Mesenchymal stem cell (in vitro differentiated cells and primary cell): Measurements from ENCODE around the gene ATR.
"Not testable (repeated sequence)": the region's sequence is repeated elsewhere in the genome, so short reads cannot be mapped to it uniquely, and the experiment has no call there.

ENCODE experiments used
- DNase-seq: peaks from one replicate; pipeline ENCODE4 v3.0.0-alpha.2; 2013
- H2AFZ ChIP-seq: one replicate; pipeline ENCODE4 v1.6.1; 2013; ENCODE audit warnings: low read depth, mild to moderate bottlenecking, control low read depth, inconsistent platforms, low read length, moderate library complexity
- H2AK5ac ChIP-seq: 2 replicates; pipeline ENCODE4 v1.6.1; 2013; ENCODE audit warnings: low read length, moderate library complexity, mild to moderate bottlenecking, inconsistent platforms; ENCODE audit not compliant: severe bottlenecking
- H2BK120ac ChIP-seq: one replicate; pipeline ENCODE4 v1.6.1; 2013; ENCODE audit warnings: low read depth, mild to moderate bottlenecking, inconsistent platforms, low read length, moderate library complexity
- H2BK12ac ChIP-seq, 2 experiments: one replicate each; pipeline ENCODE4 v1.6.1; 2013; ENCODE audit warnings: inconsistent platforms in 2 of 2, low read length in 2 of 2, mild to moderate bottlenecking in 2 of 2, moderate library complexity in 2 of 2, control low read depth in 1 of 2
- H2BK15ac ChIP-seq: one replicate; pipeline ENCODE4 v1.6.1; 2013; ENCODE audit warnings: mild to moderate bottlenecking, low read depth, inconsistent platforms; ENCODE audit not compliant: poor library complexity, severe bottlenecking
- H2BK5ac ChIP-seq: 2 replicates; pipeline ENCODE4 v1.6.1; 2013; ENCODE audit warnings: low read depth, mild to moderate bottlenecking, low read length, control low read depth, inconsistent platforms; ENCODE audit not compliant: poor library complexity, severe bottlenecking
- H3K14ac ChIP-seq, 2 experiments: one replicate each; pipeline ENCODE4 v1.6.1; 2013; ENCODE audit warnings: inconsistent platforms in 2 of 2, low read length in 2 of 2, control low read depth in 1 of 2, mild to moderate bottlenecking in 1 of 2, moderate library complexity in 1 of 2
- H3K18ac ChIP-seq, 2 experiments: one replicate each; pipeline ENCODE4 v1.6.1; 2013; ENCODE audit warnings: inconsistent platforms in 2 of 2, low read length in 2 of 2, control low read depth in 1 of 2, low read depth in 1 of 2, mild to moderate bottlenecking in 1 of 2
- H3K23ac ChIP-seq, 2 experiments: one replicate each; pipeline ENCODE4 v1.6.1; 2013; ENCODE audit warnings: inconsistent platforms in 2 of 2, low read length in 2 of 2, mild to moderate bottlenecking in 2 of 2, moderate library complexity in 2 of 2, control low read depth in 1 of 2
- H3K27ac ChIP-seq: 2 replicates; pipeline ENCODE4 v1.5.1; 2013; ENCODE audit warnings: mild to moderate bottlenecking, moderate library complexity, low read length, control low read depth, inconsistent platforms; ENCODE audit not compliant: poor library complexity, severe bottlenecking
- H3K27me3 ChIP-seq, 2 experiments: 2 replicates each; pipeline versions ENCODE4 v1.6.1 to v1.7.0; 2013; ENCODE audit warnings: low read length in 2 of 2, mild to moderate bottlenecking in 2 of 2, moderate library complexity in 2 of 2, control low read depth in 1 of 2, inconsistent platforms in 1 of 2; ENCODE audit not compliant: control insufficient read depth in 1 of 2, insufficient read depth in 1 of 2
- H3K36me3 ChIP-seq, 2 experiments: 2 replicates each; pipeline versions ENCODE4 v1.6.1 to v1.7.0; 2013; ENCODE audit warnings: low read length in 2 of 2, control low read depth in 1 of 2, inconsistent platforms in 1 of 2, low read depth in 1 of 2, mild to moderate bottlenecking in 1 of 2; ENCODE audit not compliant: insufficient read depth in 2 of 2, control insufficient read depth in 1 of 2
- H3K4ac ChIP-seq, 2 experiments: one replicate each; pipeline ENCODE4 v1.6.1; 2013; ENCODE audit warnings: inconsistent platforms in 2 of 2, low read length in 2 of 2, mild to moderate bottlenecking in 2 of 2, moderate library complexity in 2 of 2, control low read depth in 1 of 2, low read depth in 1 of 2
- H3K4me1 ChIP-seq: 2 replicates; pipeline ENCODE4 v1.6.1; 2013; ENCODE audit warnings: low read depth, low read length, control low read depth; ENCODE audit not compliant: control insufficient read depth, insufficient read depth
- H3K4me2 ChIP-seq: 2 replicates; pipeline ENCODE4 v1.6.1; 2013; ENCODE audit warnings: low read length, mild to moderate bottlenecking, inconsistent platforms; ENCODE audit not compliant: poor library complexity, severe bottlenecking
- H3K4me3 ChIP-seq, 2 experiments: 2 replicates each; pipeline versions ENCODE4 v1.5.1 to v1.7.0; 2013; ENCODE audit warnings: low read length in 2 of 2, mild to moderate bottlenecking in 2 of 2, control low read depth in 1 of 2, low read depth in 1 of 2; ENCODE audit not compliant: insufficient read depth in 1 of 2
- H3K79me1 ChIP-seq: replicated peaks from 2 replicates; pipeline ENCODE4 v1.6.1; 2013; ENCODE audit warnings: mild to moderate bottlenecking, control low read depth, low read length, inconsistent platforms; ENCODE audit not compliant: poor library complexity, severe bottlenecking
- H3K9ac ChIP-seq: 2 replicates; pipeline ENCODE4 v1.7.0; 2013; ENCODE audit warnings: mild to moderate bottlenecking, low read length, moderate library complexity
- H3K9me3 ChIP-seq: 2 replicates; pipeline ENCODE4 v1.7.0; 2013; ENCODE audit warnings: mild to moderate bottlenecking, low read length; ENCODE audit not compliant: control insufficient read depth
- H4K8ac ChIP-seq: one replicate; pipeline ENCODE4 v1.6.1; 2013; ENCODE audit warnings: inconsistent platforms, mild to moderate bottlenecking, low read length, moderate library complexity
- H4K91ac ChIP-seq: one replicate; pipeline ENCODE4 v1.6.1; 2013; ENCODE audit warnings: mild to moderate bottlenecking, low read length, inconsistent platforms
- WGBS: methylation state at CpG from one replicate; pipeline ENCODE4 v1.1.7; 2013; ENCODE audit warnings: mixed read lengths; 5-methylcytosine and 5-hydroxymethylcytosine counted together

ATR gene

DNA sequence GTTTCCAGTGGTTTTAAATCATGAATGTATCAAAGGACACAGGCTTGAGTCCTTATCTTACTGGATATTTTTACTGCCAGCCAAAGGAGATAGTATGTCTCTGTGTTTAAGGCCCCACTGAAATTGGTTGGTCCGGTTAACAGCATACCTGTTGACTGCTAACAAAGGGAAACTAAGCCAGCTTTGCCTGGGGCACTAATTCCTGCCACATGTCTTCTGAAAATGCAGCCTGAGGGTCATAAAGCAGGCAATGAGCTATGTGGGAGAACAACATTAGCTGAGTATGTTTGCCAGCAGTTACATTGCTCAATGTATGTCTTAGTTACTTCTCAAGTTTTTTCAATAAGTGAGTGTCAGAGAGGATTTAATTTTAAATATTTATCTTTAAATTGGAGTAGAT is 30.1 kb upstream of the ATR start:
- 93% methylated on average over 1 of the region's 1 CpG for WGBS

GRCh38 chr3:142604940-142605339 is 26.4 kb upstream of the ATR start:
- Histone ChIP-seq H3K4me1 (no peaks in the 10 kb centered on the region), H2BK15ac (no peak overlapping the region), H3K79me1 (peaks cover 23% of the 10 kb centered on the region), H3K18ac (no peak overlapping the region), H2BK120ac (no peak overlapping the region), H3K23ac (no peak overlapping the region), H3K4ac (no peak overlapping the region), H3K9ac (no peak overlapping the region), H2AK5ac (no peak overlapping the region), H3K4me3 (no peak overlapping the region), H2BK12ac (no peak overlapping the region), H3K27me3 (no peaks in the 10 kb centered on the region), H3K36me3 (no peaks in the 10 kb centered on the region), H4K91ac (no peak overlapping the region), H3K9me3 (no peaks in the 10 kb centered on the region), H2BK5ac (no peak overlapping the region), H4K8ac (no peak overlapping the region), H3K4me2 (no peak overlapping the region), H2AFZ (no peak overlapping the region), H3K27ac (no peak overlapping the region), H3K14ac (no peak overlapping the region)
- no peak for DNase-seq

More for the DNA sequence above, 30.1 kb upstream of the ATR start:
- H3K4me3 ChIP-seq: no peak overlapping the region
- H2BK5ac ChIP-seq: no peak overlapping the region
- no peak overlapping the region for H4K8ac ChIP-seq
- H3K9ac ChIP-seq: no peak overlapping the region
- peaks cover 17% of the 10 kb centered on the region for H3K79me1 ChIP-seq
- H2AK5ac ChIP-seq: no peak overlapping the region
- no peak for DNase-seq
- no peak overlapping the region for H2AFZ ChIP-seq
- peaks cover 2% of the 10 kb centered on the region for H3K4me1 ChIP-seq
- H4K91ac ChIP-seq: no peak overlapping the region
- no peaks in the 10 kb centered on the region for H3K9me3 ChIP-seq
- H3K27ac ChIP-seq: no peak overlapping the region
- H2BK15ac ChIP-seq: no peak overlapping the region
- no peak overlapping the region for H3K14ac ChIP-seq
- no peak overlapping the region for H2BK120ac ChIP-seq
- H3K23ac ChIP-seq: no peak overlapping the region
- no peak overlapping the region for H3K4me2 ChIP-seq
- H2BK12ac ChIP-seq: no peak overlapping the region
- H3K4ac ChIP-seq: no peak overlapping the region
- H3K36me3 ChIP-seq: no peaks in the 10 kb centered on the region
- no peaks in the 10 kb centered on the region for H3K27me3 ChIP-seq
- no peak overlapping the region for H3K18ac ChIP-seq

- H4K8ac ChIP-seq, H2BK15ac ChIP-seq, H3K27ac ChIP-seq, H3K14ac ChIP-seq, H2AK5ac ChIP-seq, H3K9ac ChIP-seq, H3K4me2 ChIP-seq, H3K18ac ChIP-seq, H2BK120ac ChIP-seq, H3K36me3 ChIP-seq, H3K27me3 ChIP-seq, H3K4ac ChIP-seq, H3K4me1 ChIP-seq, H3K4me3 ChIP-seq, H2BK12ac ChIP-seq, H2AFZ ChIP-seq, H2BK5ac ChIP-seq, H4K91ac ChIP-seq, H3K23ac ChIP-seq, DNase-seq, H3K9me3 ChIP-seq: not testable (repeated sequence)
- H3K79me1 ChIP-seq: peaks cover 21% of the 10 kb centered on the region
- 90% methylated on average over 7 of the region's 7 CpGs for WGBS
These were observed 24.8 kb upstream of the ATR start for GRCh38 chr3:142603386-142603705.

GRCh38 chr3:142602619-142603385 is 24.3 kb upstream of the ATR start:
- Histone ChIP-seq H3K36me3 (no peaks in the 10 kb centered on the region), H2BK12ac (no peak overlapping the region), H3K4me3 (no peak overlapping the region), H2BK5ac (no peak overlapping the region), H3K4me1 (no peaks in the 10 kb centered on the region), H3K9me3 (no peaks in the 10 kb centered on the region), H3K9ac (no peak overlapping the region), H3K4me2 (no peak overlapping the region), H2AFZ (no peak overlapping the region), H3K27me3 (peaks cover 0 to 4% of the 10 kb centered on the region in 2 experiments), H3K27ac (no peak overlapping the region), H2BK120ac (no peak overlapping the region), H2AK5ac (no peak overlapping the region), H4K8ac (no peak overlapping the region), H3K4ac (no peak overlapping the region), H3K18ac (no peak overlapping the region), H4K91ac (no peak overlapping the region), H3K23ac (no peak overlapping the region), H2BK15ac (no peak overlapping the region), H3K14ac (no peak overlapping the region), H3K79me1 (peaks cover 25% of the 10 kb centered on the region)
- WGBS: 94% methylated on average over 13 of the region's 13 CpGs
- no peak for DNase-seq
